Fibroblast of skin of right quadriceps (primary cell): Measurements from ENCODE around the gene WNT7A.

Source experiments
- DNase-seq: peaks from one replicate; pipeline ENCODE4 v3.0.0-alpha.2; 2013

WNT7A gene

DNA sequence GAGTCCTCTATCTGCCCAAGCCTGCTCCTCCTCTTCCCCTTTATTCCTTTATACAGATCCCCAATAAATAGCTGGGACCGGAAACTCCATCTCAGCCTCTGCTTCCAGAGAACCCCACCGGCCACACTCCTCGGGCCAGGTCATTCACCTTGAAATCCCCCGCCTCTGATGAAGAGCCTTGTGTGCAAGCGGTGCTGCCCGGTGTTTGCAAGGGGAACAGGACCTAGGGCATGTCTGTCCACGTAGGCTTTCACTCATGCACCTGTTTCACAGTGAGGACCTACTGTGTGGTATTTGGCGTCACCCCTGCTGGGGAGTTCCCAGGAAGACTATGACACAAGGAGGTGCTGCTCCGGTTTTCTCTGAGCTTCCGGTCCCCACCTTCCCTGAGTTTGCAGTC is 54.0 kb downstream of the WNT7A start:
- no peak for DNase-seq

DNA sequence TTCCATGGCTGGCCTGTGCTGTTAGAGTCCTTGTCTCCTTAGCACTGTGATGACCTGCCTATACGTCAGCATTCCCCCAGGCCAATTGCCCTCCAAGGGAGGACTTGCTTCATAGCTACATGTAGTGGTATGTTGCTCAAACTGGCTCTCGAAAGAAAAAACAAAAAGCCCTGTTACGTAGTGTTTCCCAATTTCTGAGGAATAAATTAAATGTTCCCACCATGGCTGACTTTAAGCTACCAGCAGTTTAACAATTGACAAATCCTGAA is 54.6 kb downstream of the WNT7A start:
- no peak for DNase-seq

DNA sequence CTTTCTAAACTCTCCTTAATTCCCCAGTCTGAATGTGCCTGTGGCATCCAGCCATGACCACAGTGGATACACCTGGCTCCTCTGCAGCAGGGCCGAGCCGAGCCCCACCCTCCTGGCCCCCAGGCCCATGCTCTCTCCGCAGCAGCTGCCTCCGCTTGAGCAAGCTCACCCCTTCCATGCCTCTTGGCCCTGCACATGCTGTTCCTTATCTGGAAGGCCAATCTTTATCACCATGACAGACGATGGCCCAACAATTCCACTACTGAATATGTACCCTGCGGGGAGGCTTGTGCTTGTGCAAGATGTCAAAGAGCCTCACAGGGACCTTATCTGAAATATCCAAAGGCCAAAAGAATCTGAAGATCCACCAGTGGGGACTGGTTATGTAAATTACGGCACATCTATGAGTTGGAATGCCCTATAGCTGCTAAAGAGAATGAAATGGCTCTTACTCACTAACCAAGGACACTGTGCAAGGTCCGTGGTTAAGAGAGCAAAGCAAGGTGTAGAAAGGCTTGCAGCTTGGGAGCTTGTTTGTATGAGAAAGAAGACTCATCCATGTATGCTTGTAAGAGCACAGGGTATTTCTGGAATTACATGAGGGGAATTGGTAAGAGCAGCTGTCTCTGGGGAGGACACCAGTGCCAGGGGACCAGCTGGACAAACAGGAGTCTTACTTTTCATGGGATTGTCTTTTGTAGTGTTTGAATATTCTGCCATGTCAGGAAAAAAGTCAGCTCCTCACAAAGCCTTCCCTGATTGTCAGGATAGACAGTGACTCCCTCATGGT is 55.2 kb downstream of the WNT7A start:
- no peak for DNase-seq

GRCh38 chr3:13823692-13824091 is 56.2 kb downstream of the WNT7A start:
- DNase-seq, result no peak

GRCh38 chr3:13822871-13823585 is 56.8 kb downstream of the WNT7A start:
- DNase-seq, result no peak

DNA sequence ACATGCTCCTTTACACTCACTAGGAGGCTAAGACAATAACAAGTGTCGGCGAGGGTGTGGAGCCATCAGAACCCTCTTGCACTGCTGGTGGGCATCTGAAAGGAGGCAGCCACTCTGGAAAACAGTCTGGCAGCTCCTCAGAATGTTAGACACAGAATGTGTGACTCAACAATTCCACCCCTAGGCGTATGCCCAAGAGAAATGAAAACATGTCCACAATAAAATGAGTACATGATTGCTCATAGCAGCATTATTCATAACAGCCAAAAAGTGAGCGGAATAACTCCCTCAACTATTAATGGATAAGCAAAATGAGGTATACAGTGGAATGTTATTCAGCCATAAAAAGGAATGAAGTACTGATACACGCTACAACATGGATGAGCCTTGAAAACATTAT is 57.8 kb downstream of the WNT7A start:
- DNase-seq, result no peak

GRCh38 chr3:13821126-13821525 is 58.7 kb downstream of the WNT7A start:
- no peak for DNase-seq

- DNase-seq, result no peak
Measured at GRCh38 chr3:13818919-13819318, 61.0 kb downstream of the WNT7A start.

DNA sequence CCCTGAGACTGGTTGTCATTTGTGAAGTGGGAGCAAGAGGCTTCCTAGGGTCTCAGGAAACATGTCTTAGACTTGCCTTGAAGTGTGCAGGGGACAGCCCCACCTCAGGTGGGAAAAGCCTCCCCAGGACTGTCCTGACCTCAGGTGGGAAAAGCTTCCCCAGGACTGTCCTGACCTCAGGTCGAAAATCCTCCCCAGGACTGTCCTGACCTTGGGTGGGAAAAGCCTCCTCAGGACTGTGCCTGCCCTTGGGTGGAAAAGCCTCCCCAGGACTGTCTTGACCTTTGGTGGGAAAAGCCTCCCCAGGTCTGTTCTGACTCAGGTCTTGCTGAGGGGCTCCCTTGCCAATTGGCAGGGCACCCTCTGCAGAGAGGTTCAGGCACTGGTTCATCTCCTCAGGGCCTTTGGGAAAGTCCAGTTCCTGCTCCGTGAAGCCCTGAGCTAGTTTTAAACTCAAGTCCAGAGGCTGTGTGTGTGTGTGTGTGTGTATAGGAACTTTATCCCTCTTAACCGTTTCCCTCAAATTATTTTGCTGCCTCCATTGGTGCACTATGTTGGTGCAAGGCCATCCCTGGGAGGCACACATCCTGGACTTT is 64.7 kb downstream of the WNT7A start:
- no peak for DNase-seq

DNA sequence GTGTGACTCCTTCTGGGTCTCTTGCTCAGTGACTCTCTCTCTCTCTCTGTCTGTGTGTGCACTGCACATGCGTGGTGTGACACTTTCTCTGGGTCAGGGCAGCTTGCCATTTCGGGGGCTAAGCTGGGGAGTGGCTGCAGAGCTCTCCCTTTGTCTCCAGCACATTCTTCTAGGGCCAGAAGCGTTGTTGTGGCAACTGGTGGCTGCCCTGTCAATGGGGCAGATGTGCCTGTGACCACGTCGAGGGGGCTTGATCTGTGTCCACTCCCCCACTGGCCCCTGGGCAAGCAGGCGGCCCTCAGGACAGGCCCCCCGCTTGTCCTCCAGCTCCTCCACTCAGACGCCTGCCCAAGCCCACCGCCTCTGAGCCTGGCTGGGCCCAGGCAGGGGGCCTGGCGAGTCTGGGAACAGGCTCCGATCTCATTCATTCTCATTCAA is 67.8 kb downstream of the WNT7A start:
- no peak for DNase-seq

GRCh38 chr3:13811614-13812013 is 68.3 kb downstream of the WNT7A start:
- DNase-seq, result no peak

GRCh38 chr3:13808550-13808949 is 71.3 kb downstream of the WNT7A start:
- DNase-seq, result no peak

DNA sequence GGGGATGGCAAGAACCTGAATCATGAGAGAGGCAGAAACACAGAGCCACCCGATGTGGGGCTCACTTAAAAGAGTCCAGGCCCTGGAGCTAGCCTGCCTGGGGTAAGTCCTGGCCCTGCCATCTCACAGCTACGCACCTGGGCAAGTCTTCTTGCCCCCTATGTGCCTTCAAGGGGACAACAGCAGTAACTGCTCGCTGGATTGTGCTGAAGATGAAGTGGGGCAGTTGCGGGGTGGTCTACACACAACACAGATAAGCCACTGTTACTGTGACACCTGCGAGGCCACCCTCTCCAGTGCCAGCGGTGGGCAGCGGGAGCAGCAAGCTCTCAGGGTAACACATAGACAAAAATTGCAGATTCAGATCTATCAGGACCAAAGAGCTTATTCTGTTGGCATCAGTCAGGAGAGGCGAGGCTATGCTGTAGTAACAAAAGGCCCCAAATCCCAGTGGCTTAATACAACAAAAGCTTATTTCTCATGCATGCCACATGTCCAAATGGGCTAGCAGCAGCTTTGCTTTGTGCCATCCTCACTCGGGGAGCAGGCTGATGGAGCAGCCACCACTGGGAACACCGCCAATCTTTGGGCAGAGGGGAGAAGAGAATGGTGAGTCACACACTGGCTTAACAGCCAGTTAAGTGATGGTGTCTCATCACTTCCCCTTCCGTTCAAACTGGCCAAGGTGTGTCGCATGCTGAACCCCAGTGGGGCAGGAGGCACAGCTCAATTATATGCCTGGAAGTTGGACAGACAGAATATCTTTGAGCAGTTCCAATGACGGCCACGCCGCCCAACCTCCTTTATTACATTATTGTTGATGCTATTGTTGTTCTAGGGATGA is 78.3 kb downstream of the WNT7A start:
- no peak for DNase-seq

DNA sequence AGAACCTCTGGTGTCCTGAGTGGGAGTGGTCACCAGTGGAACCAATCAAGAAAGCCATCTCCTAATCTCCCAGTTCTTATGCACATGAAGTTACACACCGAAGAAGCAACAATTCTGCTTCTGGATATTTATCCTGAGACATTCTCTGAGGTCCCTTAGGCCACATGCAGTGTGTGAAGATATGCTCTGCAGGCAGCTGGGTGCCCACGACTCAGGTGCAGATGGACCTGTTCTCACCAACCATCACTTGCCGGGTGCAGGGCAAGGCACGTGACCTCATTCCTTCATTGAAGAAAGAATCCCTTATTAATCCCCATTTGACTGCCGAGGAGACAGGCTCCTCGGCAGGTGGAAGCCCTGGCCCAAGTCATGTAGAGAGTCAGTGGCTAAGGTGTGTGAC is 79.8 kb downstream of the WNT7A start:
- no peak for DNase-seq

- no peak for DNase-seq
Measured at GRCh38 chr3:13798401-13798800, 81.5 kb downstream of the WNT7A start.

DNA sequence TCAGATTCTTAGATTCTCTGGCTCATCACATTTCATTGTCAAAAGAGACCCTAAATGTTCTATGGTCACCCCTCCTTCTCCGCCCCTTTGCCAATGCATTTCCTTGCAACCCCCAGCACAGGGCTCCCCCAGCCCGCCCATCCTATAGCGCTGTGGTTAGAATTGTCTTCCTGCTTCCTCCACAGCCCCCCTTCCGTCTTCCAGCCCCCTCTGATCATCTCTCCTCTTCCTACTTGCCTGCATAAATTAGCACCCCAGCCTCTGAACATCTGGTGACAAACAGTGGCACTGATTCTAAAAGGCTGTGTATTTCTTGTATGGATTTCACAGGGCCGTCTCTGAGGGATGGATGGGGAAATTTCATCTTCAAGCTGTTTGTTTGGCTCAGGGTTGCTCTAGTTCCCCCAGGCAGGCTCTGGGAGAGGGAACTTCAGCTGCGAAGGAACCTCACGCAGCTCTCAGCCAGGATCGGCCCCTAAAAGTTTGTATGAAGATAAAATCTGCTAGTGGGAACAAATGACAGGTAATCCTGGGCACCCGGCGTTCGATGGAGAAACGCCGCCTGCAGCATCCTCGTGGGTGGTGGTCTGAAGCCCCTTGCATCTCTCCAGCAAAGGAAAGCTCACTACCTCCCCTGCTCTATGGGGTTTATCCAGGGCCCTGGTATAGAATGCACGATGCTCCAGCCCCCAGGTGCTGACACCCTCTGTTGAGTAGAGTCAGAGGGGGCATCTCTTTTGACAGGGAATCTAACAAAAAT is 83.0 kb downstream of the WNT7A start:
- DNase-seq, result no peak

- DNase-seq, result no peak
Measured at GRCh38 chr3:13795816-13796215, 84.1 kb downstream of the WNT7A start.

- no peak for DNase-seq
Measured at GRCh38 chr3:13794322-13794721, 85.5 kb downstream of the WNT7A start.

DNA sequence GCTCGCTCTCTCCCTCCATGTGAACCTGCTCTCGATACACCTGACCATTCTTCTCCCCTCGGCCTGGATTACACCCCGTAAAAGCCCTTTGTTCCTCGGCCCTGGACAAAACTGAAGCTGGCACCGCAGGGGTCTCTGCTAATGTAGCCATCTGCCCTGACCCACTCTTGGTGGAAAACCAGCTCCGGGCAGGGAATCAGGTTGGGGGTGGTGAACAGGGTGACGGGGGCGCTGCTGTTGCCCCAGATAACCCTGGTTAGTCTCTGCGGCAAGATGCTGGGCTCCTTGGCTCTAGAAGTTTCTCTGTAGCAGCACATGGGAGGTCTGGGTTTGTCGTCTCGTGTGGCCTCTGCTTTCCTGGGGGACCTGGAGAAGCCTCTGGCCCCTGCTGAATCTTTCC is 86.4 kb downstream of the WNT7A start:
- no peak for DNase-seq

DNA sequence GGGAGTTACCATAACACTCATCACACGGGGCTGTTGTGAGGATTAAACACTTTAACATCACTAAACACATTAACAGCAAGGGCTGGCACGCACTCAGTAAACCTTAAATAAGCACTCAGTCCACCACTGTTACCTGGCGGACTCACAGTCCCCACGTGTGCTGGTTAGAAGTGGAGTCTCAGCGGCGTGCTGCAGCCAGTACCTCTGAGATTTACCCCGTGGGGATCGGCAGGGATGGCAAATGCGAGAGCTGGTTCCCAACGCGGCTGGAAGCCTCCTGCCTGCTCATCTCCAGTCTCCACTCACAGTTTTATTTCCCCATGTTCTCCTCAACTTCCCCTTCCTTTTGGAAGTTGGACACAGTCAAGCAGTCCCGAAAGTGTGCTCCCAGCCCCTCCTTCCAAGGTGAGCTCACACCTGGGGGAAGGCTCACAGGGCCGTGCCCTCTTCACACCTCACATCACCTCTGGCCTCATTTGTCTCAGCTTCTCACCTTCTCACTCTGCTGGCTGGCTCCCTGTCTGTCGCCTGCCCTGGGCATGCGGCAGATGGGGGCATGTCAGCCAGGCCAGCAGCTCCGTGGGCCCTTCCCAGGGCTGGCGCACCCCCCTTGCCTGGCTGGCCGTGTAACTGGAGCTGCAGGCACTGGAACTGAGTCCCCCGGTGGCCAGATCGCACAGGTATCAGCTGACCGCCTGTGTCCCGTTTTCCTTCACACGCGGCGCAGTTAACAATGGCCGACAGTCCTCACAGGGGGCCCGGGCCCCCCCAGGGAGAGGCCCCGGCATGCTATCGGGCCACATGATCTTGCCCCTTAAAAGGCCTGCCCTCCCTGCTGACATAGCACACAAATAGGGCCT is 87.1 kb downstream of the WNT7A start:
- no peak for DNase-seq

- no peak for DNase-seq
Measured at GRCh38 chr3:13792051-13792490, 87.8 kb downstream of the WNT7A start.
